ENCODE data around the gene FAR2.

- TF ChIP-seq CTCF (IDR thresholded peaks at IDR 0.05): no peak
- no peak for TF ChIP-seq POLR2A (IDR thresholded peaks at IDR 0.05)
Observed at GRCh38 chr12:29220632-29221336, 71.7 kb downstream of the FAR2 start.
